GM19463 (cell line): ENCODE measurements around the gene DNM3.
"Not testable (repeated sequence)": the region's sequence is repeated elsewhere in the genome, so short reads cannot be mapped to it uniquely, and the experiment has no call there.

ENCODE experiments used
- ATAC-seq: cut with Tn5 transposase; IDR thresholded peaks from one replicate; pipeline ENCODE4 v1.9.1; 2021; ENCODE audit warnings: mild to moderate bottlenecking, moderate library complexity; ENCODE audit not compliant: unreplicated experiment

The DNM3 gene

GRCh38 chr1:171841050-171841910 lies at the start of gene DNM3:
Gene DNM3, plus strand, starts transcription at chr1:171841498. Its CDS starts 159 bp downstream, at chr1:171841657.
- peak; percentile 85 for ATAC-seq

GRCh38 chr1:171792656-171793369 lies 48.5 kb upstream of the DNM3 start:
- ATAC-seq = no peak

GRCh38 chr1:171793636-171794035 lies 47.7 kb upstream of the DNM3 start:
- no peak for ATAC-seq

- ATAC-seq = no peak
Measured at GRCh38 chr1:171794085-171794484, 47.2 kb upstream of the DNM3 start.

- no peak for ATAC-seq
Measured at GRCh38 chr1:171796592-171796991, 44.7 kb upstream of the DNM3 start.

- no peak for ATAC-seq
Measured at GRCh38 chr1:171798311-171798710, 43.0 kb upstream of the DNM3 start.

- no peak for ATAC-seq
Measured at GRCh38 chr1:171798765-171799164, 42.5 kb upstream of the DNM3 start.

GRCh38 chr1:171799166-171799565 lies 42.1 kb upstream of the DNM3 start:
- no peak for ATAC-seq

- not testable (repeated sequence) for ATAC-seq
Measured at GRCh38 chr1:171799698-171800097, 41.6 kb upstream of the DNM3 start.

GRCh38 chr1:171800342-171800741 lies 41.0 kb upstream of the DNM3 start:
- ATAC-seq = no peak

GRCh38 chr1:171800851-171801250 lies 40.4 kb upstream of the DNM3 start:
- ATAC-seq = no peak

GRCh38 chr1:171801487-171801891 lies 39.8 kb upstream of the DNM3 start:
- ATAC-seq = no peak

- no peak for ATAC-seq
Measured at GRCh38 chr1:171802207-171802606, 39.1 kb upstream of the DNM3 start.

GRCh38 chr1:171803045-171803444 lies 38.3 kb upstream of the DNM3 start:
- no peak for ATAC-seq

GRCh38 chr1:171803461-171804022 lies 37.8 kb upstream of the DNM3 start:
- no peak for ATAC-seq

- peak; percentile 80 for ATAC-seq
Measured at GRCh38 chr1:171805395-171806115, 35.7 kb upstream of the DNM3 start.

- peak; percentile 72 for ATAC-seq
Measured at GRCh38 chr1:171807556-171807955, 33.7 kb upstream of the DNM3 start.

GRCh38 chr1:171809834-171810233 lies 31.5 kb upstream of the DNM3 start:
- ATAC-seq = no peak

- ATAC-seq = no peak
Measured at GRCh38 chr1:171811672-171812071, 29.6 kb upstream of the DNM3 start.

GRCh38 chr1:171814692-171815091 lies 26.6 kb upstream of the DNM3 start:
- no peak for ATAC-seq

- no peak for ATAC-seq
Measured at GRCh38 chr1:171816300-171816901, 24.9 kb upstream of the DNM3 start.
